ENCODE data around the gene DNAH3. TPM values are rescaled to one million over a fixed set of nuclear protein-coding genes. Genes with fewer than 3 reads are reported as not detected.

Gene DNAH3
- total and polyA plus RNA-seq, 2 experiments from 2014 or later = 0.70 to 1.3 TPM

DNA sequence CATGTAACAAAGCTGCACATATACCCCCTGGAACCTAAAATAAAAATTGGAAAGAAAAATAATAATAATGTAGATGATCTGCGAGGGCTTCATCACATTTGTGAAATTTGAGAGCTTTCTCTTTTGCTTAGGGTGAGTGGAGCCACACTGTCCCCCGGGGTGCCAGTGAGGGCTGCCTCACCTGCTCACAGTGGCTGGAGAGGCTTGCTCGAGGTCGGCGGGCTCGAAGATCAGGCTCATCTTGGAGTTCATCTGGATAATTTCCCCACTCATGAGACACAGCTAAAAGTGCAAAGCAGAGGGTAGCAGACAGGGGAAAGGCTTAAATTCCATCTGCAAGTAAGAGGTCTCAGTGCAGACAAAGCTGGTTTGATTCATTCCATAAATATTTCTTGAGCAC, 123.8 kb downstream of the DNAH3 start:
- H3K27ac Mint-ChIP-seq = no peak overlapping the region

More for the DNA sequence above, 123.8 kb downstream of the DNAH3 start:
- Mint-ChIP-seq H3K36me3 (ENCODE audit: low read depth) (no peaks in the 10 kb centered on the region), H3K4me1 (no peaks in the 10 kb centered on the region), H3K9me3 (no peaks in the 10 kb centered on the region; the same call in 2 of the 3 replicates), H3K4me3 (no peak overlapping the region), H3K27me3 (ENCODE audit: insufficient read depth, low read depth, poor library complexity) (no peaks in the 10 kb centered on the region)
- Histone ChIP-seq H3F3A (replicated peaks; ENCODE audit: low read depth) (no peaks in the 10 kb centered on the region), H2AFZ (no peak overlapping the region), H3K4me2 (no peak overlapping the region), H3K4me1 (ENCODE audit: insufficient read depth) (no peaks in the 10 kb centered on the region), H3K36me3 (ENCODE audit: insufficient read depth) (no peaks in the 10 kb centered on the region), H3K27me3 (ENCODE audit: insufficient read depth) (no peaks in the 10 kb centered on the region), H3K9me2 (ENCODE audit: insufficient read depth) (peaks cover 13% of the 10 kb centered on the region; the same call in 1 of the 2 replicates), H4K20me1 (replicated peaks; ENCODE audit: insufficient read depth) (no peaks in the 10 kb centered on the region), H3K79me2 (replicated peaks; ENCODE audit: insufficient read depth) (no peaks in the 10 kb centered on the region), H3K4me3 (no peak overlapping the region), H3K27ac (ENCODE audit: low read depth) (no peak overlapping the region)
- ATAC-seq (no peak), DNase-seq (ENCODE audit: low spot score) (no peak)
- TF ChIP-seq EZH2phosphoT487 (IDR thresholded peaks at IDR 0.05; ENCODE audit: unreplicated experiment) = no peak
- TF ChIP-seq, protein P1, sequence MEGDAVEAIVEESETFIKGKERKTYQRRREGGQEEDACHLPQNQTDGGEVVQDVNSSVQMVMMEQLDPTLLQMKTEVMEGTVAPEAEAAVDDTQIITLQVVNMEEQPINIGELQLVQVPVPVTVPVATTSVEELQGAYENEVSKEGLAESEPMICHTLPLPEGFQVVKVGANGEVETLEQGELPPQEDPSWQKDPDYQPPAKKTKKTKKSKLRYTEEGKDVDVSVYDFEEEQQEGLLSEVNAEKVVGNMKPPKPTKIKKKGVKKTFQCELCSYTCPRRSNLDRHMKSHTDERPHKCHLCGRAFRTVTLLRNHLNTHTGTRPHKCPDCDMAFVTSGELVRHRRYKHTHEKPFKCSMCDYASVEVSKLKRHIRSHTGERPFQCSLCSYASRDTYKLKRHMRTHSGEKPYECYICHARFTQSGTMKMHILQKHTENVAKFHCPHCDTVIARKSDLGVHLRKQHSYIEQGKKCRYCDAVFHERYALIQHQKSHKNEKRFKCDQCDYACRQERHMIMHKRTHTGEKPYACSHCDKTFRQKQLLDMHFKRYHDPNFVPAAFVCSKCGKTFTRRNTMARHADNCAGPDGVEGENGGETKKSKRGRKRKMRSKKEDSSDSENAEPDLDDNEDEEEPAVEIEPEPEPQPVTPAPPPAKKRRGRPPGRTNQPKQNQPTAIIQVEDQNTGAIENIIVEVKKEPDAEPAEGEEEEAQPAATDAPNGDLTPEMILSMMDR (conservative IDR thresholded peaks at IDR 0.05; ENCODE audit: low read depth in 2 of 2) = no peak
- TF ChIP-seq ZNF114 (CRISPR knock-in tag; IDR thresholded peaks at IDR 0.05) = no peak
- TF ChIP-seq, protein P2, sequence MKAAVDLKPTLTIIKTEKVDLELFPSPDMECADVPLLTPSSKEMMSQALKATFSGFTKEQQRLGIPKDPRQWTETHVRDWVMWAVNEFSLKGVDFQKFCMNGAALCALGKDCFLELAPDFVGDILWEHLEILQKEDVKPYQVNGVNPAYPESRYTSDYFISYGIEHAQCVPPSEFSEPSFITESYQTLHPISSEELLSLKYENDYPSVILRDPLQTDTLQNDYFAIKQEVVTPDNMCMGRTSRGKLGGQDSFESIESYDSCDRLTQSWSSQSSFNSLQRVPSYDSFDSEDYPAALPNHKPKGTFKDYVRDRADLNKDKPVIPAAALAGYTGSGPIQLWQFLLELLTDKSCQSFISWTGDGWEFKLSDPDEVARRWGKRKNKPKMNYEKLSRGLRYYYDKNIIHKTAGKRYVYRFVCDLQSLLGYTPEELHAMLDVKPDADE (IDR thresholded peaks at IDR 0.05) = no peak
- TF ChIP-seq ZNF331 (CRISPR knock-in tag; IDR thresholded peaks at IDR 0.05; ENCODE audit: low read depth) = no peak
- no peak for TF ChIP-seq JUNB (IDR thresholded peaks at IDR 0.05; ENCODE audit: unreplicated experiment)
- TF ChIP-seq CREB1 (CRISPR knock-in tag; IDR thresholded peaks at IDR 0.05; ENCODE audit: low read depth) = no peak
- TF ChIP-seq, protein P3, sequence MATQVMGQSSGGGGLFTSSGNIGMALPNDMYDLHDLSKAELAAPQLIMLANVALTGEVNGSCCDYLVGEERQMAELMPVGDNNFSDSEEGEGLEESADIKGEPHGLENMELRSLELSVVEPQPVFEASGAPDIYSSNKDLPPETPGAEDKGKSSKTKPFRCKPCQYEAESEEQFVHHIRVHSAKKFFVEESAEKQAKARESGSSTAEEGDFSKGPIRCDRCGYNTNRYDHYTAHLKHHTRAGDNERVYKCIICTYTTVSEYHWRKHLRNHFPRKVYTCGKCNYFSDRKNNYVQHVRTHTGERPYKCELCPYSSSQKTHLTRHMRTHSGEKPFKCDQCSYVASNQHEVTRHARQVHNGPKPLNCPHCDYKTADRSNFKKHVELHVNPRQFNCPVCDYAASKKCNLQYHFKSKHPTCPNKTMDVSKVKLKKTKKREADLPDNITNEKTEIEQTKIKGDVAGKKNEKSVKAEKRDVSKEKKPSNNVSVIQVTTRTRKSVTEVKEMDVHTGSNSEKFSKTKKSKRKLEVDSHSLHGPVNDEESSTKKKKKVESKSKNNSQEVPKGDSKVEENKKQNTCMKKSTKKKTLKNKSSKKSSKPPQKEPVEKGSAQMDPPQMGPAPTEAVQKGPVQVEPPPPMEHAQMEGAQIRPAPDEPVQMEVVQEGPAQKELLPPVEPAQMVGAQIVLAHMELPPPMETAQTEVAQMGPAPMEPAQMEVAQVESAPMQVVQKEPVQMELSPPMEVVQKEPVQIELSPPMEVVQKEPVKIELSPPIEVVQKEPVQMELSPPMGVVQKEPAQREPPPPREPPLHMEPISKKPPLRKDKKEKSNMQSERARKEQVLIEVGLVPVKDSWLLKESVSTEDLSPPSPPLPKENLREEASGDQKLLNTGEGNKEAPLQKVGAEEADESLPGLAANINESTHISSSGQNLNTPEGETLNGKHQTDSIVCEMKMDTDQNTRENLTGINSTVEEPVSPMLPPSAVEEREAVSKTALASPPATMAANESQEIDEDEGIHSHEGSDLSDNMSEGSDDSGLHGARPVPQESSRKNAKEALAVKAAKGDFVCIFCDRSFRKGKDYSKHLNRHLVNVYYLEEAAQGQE (IDR thresholded peaks at IDR 0.05; ENCODE audit: unreplicated experiment) = no peak
- TF ChIP-seq, protein P4, sequence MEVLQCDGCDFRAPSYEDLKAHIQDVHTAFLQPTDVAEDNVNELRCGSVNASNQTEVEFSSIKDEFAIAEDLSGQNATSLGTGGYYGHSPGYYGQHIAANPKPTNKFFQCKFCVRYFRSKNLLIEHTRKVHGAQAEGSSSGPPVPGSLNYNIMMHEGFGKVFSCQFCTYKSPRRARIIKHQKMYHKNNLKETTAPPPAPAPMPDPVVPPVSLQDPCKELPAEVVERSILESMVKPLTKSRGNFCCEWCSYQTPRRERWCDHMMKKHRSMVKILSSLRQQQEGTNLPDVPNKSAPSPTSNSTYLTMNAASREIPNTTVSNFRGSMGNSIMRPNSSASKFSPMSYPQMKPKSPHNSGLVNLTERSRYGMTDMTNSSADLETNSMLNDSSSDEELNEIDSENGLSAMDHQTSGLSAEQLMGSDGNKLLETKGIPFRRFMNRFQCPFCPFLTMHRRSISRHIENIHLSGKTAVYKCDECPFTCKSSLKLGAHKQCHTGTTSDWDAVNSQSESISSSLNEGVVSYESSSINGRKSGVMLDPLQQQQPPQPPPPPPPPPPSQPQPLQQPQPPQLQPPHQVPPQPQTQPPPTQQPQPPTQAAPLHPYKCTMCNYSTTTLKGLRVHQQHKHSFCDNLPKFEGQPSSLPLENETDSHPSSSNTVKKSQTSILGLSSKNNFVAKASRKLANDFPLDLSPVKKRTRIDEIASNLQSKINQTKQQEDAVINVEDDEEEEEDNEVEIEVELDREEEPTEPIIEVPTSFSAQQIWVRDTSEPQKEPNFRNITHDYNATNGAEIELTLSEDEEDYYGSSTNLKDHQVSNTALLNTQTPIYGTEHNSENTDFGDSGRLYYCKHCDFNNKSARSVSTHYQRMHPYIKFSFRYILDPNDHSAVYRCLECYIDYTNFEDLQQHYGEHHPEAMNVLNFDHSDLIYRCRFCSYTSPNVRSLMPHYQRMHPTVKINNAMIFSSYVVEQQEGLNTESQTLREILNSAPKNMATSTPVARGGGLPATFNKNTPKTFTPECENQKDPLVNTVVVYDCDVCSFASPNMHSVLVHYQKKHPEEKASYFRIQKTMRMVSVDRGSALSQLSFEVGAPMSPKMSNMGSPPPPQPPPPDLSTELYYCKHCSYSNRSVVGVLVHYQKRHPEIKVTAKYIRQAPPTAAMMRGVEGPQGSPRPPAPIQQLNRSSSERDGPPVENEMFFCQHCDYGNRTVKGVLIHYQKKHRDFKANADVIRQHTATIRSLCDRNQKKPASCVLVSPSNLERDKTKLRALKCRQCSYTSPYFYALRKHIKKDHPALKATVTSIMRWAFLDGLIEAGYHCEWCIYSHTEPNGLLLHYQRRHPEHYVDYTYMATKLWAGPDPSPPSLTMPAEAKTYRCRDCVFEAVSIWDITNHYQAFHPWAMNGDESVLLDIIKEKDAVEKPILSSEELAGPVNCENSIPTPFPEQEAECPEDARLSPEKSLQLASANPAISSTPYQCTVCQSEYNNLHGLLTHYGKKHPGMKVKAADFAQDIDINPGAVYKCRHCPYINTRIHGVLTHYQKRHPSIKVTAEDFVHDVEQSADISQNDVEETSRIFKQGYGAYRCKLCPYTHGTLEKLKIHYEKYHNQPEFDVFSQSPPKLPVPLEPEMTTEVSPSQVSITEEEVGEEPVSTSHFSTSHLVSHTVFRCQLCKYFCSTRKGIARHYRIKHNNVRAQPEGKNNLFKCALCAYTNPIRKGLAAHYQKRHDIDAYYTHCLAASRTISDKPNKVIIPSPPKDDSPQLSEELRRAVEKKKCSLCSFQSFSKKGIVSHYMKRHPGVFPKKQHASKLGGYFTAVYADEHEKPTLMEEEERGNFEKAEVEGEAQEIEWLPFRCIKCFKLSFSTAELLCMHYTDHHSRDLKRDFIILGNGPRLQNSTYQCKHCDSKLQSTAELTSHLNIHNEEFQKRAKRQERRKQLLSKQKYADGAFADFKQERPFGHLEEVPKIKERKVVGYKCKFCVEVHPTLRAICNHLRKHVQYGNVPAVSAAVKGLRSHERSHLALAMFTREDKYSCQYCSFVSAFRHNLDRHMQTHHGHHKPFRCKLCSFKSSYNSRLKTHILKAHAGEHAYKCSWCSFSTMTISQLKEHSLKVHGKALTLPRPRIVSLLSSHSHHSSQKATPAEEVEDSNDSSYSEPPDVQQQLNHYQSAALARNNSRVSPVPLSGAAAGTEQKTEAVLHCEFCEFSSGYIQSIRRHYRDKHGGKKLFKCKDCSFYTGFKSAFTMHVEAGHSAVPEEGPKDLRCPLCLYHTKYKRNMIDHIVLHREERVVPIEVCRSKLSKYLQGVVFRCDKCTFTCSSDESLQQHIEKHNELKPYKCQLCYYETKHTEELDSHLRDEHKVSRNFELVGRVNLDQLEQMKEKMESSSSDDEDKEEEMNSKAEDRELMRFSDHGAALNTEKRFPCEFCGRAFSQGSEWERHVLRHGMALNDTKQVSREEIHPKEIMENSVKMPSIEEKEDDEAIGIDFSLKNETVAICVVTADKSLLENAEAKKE (CRISPR knock-in tag; IDR thresholded peaks at IDR 0.05) = no peak
- no peak for TF ChIP-seq NANOG (IDR thresholded peaks at IDR 0.05; ENCODE audit: borderline replicate concordance)
- no peak for TF ChIP-seq POLR2AphosphoS5 (IDR thresholded peaks at IDR 0.05; ENCODE audit: low read depth)
- no peak for TF ChIP-seq EZH2 (IDR thresholded peaks at IDR 0.05; ENCODE audit: low read depth, unreplicated experiment)
- no peak for TF ChIP-seq STAT1 (IDR thresholded peaks at IDR 0.05; ENCODE audit: unreplicated experiment)

Data from GM23338 (cell line).